Measurements from ENCODE around the gene TMEM225.

DNA sequence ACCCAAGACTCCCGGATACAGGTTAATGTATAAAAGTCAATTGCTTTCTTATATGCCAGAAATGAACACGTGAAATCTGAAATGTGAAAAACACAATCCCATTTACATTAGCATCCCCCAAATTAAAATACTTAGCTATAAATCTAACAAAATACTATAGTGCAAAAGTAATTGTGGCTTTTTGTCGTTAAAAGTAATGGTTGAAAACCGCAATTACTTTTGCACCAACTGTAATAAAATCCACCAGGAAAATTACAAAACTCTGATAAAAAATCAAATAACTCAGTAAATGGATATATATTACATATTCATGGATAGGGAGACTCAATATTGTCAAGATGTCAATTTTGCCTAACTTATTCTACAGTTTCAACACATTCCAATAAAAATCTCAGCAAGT lies 4.6 kb downstream of the TMEM225 start:
- TF ChIP-seq, protein P1, sequence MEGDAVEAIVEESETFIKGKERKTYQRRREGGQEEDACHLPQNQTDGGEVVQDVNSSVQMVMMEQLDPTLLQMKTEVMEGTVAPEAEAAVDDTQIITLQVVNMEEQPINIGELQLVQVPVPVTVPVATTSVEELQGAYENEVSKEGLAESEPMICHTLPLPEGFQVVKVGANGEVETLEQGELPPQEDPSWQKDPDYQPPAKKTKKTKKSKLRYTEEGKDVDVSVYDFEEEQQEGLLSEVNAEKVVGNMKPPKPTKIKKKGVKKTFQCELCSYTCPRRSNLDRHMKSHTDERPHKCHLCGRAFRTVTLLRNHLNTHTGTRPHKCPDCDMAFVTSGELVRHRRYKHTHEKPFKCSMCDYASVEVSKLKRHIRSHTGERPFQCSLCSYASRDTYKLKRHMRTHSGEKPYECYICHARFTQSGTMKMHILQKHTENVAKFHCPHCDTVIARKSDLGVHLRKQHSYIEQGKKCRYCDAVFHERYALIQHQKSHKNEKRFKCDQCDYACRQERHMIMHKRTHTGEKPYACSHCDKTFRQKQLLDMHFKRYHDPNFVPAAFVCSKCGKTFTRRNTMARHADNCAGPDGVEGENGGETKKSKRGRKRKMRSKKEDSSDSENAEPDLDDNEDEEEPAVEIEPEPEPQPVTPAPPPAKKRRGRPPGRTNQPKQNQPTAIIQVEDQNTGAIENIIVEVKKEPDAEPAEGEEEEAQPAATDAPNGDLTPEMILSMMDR (IDR thresholded peaks at IDR 0.05), result no peak
- TF ChIP-seq EP300 (IDR thresholded peaks at IDR 0.05), result no peak

Data from sigmoid colon (tissue), 4 donors.